ENCODE results near the gene SPTLC2. TPM values are rescaled to one million over a fixed set of nuclear protein-coding genes. Genes with fewer than 3 reads are reported as not detected.
"Not testable (repeated sequence)": the region's sequence is repeated elsewhere in the genome, so short reads cannot be mapped to it uniquely, and the experiment has no call there.

The SPTLC2 gene
- 10 to 100 TPM; 44.0 to 65.7 TPM for total RNA-seq

GRCh38 chr14:77616454-77617229 is at the start of gene SPTLC2:
Gene SPTLC2 (minus strand): TSS chr14:77616637. CDS start chr14:77616579, 58 bp downstream.
- peak; percentile 99 for DNase-seq (ENCODE audit: low spot score)
- Mint-ChIP-seq H3K36me3 (peaks cover 11% of the 10 kb centered on the region), H3K27me3 (no peaks in the 10 kb centered on the region), H3K4me1 (ENCODE audit: low read depth in 2 of 2) (peaks cover 25 to 33% of the 10 kb centered on the region in 2 donors), H3K27ac (peak within 1 kb of the TSS; percentile 86 to 89), H3K9me3 (no peaks in the 10 kb centered on the region), H3K4me3 (peak within 1 kb of the TSS; percentile 97)
- ATAC-seq: peak; percentile 98

- DNase-seq (ENCODE audit: low spot score) (no peak), ATAC-seq (no peak)
- Mint-ChIP-seq H3K4me3 (no peak overlapping the region), H3K9me3 (no peaks in the 10 kb centered on the region), H3K36me3 (no peaks in the 10 kb centered on the region), H3K27me3 (no peaks in the 10 kb centered on the region), H3K27ac (no peak overlapping the region), H3K4me1 (ENCODE audit: low read depth in 2 of 2) (peaks cover 0 to 9% of the 10 kb centered on the region in 2 donors)
These were observed 46.9 kb upstream of the SPTLC2 start for GRCh38 chr14:77663293-77663692.

GRCh38 chr14:77661562-77661961 is 45.1 kb upstream of the SPTLC2 start:
- H3K4me3 Mint-ChIP-seq; H3K9me3 Mint-ChIP-seq; H3K27ac Mint-ChIP-seq; ATAC-seq; H3K4me1 Mint-ChIP-seq (ENCODE audit: low read depth in 2 of 2); DNase-seq (ENCODE audit: low spot score); H3K36me3 Mint-ChIP-seq; H3K27me3 Mint-ChIP-seq: not testable (repeated sequence)

GRCh38 chr14:77660754-77661153 is 44.3 kb upstream of the SPTLC2 start:
- no peaks in the 10 kb centered on the region for H3K36me3 Mint-ChIP-seq
- H3K27ac Mint-ChIP-seq: no peak overlapping the region
- no peak overlapping the region for H3K4me3 Mint-ChIP-seq
- H3K4me1 Mint-ChIP-seq (ENCODE audit: low read depth in 2 of 2): peaks cover 0 to 5% of the 10 kb centered on the region in 2 donors
- H3K9me3 Mint-ChIP-seq: no peaks in the 10 kb centered on the region
- H3K27me3 Mint-ChIP-seq: no peaks in the 10 kb centered on the region
- no peak for ATAC-seq
- DNase-seq (ENCODE audit: low spot score): no peak

GRCh38 chr14:77659831-77660230 is 43.4 kb upstream of the SPTLC2 start:
- Mint-ChIP-seq H3K27ac (no peak overlapping the region), H3K36me3 (no peaks in the 10 kb centered on the region)
- no peak for ATAC-seq

GRCh38 chr14:77657280-77657679 is 40.8 kb upstream of the SPTLC2 start:
- H3K27me3 Mint-ChIP-seq: no peaks in the 10 kb centered on the region
- no peak overlapping the region for H3K27ac Mint-ChIP-seq
- peaks cover 0 to 5% of the 10 kb centered on the region in 2 donors for H3K4me1 Mint-ChIP-seq (ENCODE audit: low read depth in 2 of 2)
- no peak overlapping the region for H3K4me3 Mint-ChIP-seq
- H3K36me3 Mint-ChIP-seq: no peaks in the 10 kb centered on the region
- DNase-seq (ENCODE audit: low spot score) (no peak), ATAC-seq (no peak)
- H3K9me3 Mint-ChIP-seq: no peaks in the 10 kb centered on the region

More at GRCh38 chr14:77659831-77660230, 43.4 kb upstream of the SPTLC2 start:
- no peak overlapping the region for H3K4me3 Mint-ChIP-seq
- H3K27me3 Mint-ChIP-seq: no peaks in the 10 kb centered on the region
- H3K9me3 Mint-ChIP-seq: no peaks in the 10 kb centered on the region
- no peak for DNase-seq (ENCODE audit: low spot score)
- peaks cover 0 to 5% of the 10 kb centered on the region in 2 donors for H3K4me1 Mint-ChIP-seq (ENCODE audit: low read depth in 2 of 2)

GRCh38 chr14:77654001-77654441 is 37.6 kb upstream of the SPTLC2 start:
- Mint-ChIP-seq H3K27ac (no peak overlapping the region), H3K4me3 (no peak overlapping the region), H3K36me3 (no peaks in the 10 kb centered on the region), H3K27me3 (no peaks in the 10 kb centered on the region), H3K4me1 (ENCODE audit: low read depth in 2 of 2) (peaks cover 2 to 5% of the 10 kb centered on the region in 2 donors), H3K9me3 (no peaks in the 10 kb centered on the region)
- ATAC-seq (peak in 1 of 2 donors; percentile 48), DNase-seq (ENCODE audit: low spot score) (no peak)

- Mint-ChIP-seq H3K27ac (no peak overlapping the region), H3K9me3 (no peaks in the 10 kb centered on the region), H3K27me3 (no peaks in the 10 kb centered on the region), H3K4me3 (no peak overlapping the region), H3K4me1 (ENCODE audit: low read depth in 2 of 2) (peaks cover 0 to 2% of the 10 kb centered on the region in 2 donors), H3K36me3 (no peaks in the 10 kb centered on the region)
- no peak for ATAC-seq
- DNase-seq (ENCODE audit: low spot score): no peak
These were observed 32.9 kb upstream of the SPTLC2 start for GRCh38 chr14:77649326-77649725.

GRCh38 chr14:77648520-77649200 is 32.2 kb upstream of the SPTLC2 start:
- H3K4me1 Mint-ChIP-seq (ENCODE audit: low read depth in 2 of 2): peaks cover 0 to 2% of the 10 kb centered on the region in 2 donors
- DNase-seq (ENCODE audit: low spot score) (no peak), ATAC-seq (no peak)
- H3K9me3 Mint-ChIP-seq: no peaks in the 10 kb centered on the region
- no peak overlapping the region for H3K4me3 Mint-ChIP-seq
- no peaks in the 10 kb centered on the region for H3K36me3 Mint-ChIP-seq
- H3K27me3 Mint-ChIP-seq: no peaks in the 10 kb centered on the region
- H3K27ac Mint-ChIP-seq: no peak overlapping the region

GRCh38 chr14:77647853-77648252 is 31.4 kb upstream of the SPTLC2 start:
- Mint-ChIP-seq H3K9me3 (no peaks in the 10 kb centered on the region), H3K36me3 (no peaks in the 10 kb centered on the region), H3K27ac (no peak overlapping the region), H3K27me3 (no peaks in the 10 kb centered on the region), H3K4me1 (ENCODE audit: low read depth in 2 of 2) (peaks cover 0 to 2% of the 10 kb centered on the region in 2 donors), H3K4me3 (no peak overlapping the region)
- ATAC-seq (no peak), DNase-seq (ENCODE audit: low spot score) (no peak)

- peaks cover 5 to 7% of the 10 kb centered on the region in 2 donors for H3K4me1 Mint-ChIP-seq (ENCODE audit: low read depth in 2 of 2)
- H3K27me3 Mint-ChIP-seq: no peaks in the 10 kb centered on the region
- DNase-seq (ENCODE audit: low spot score) (no peak), ATAC-seq (no peak)
- H3K36me3 Mint-ChIP-seq: no peaks in the 10 kb centered on the region
- no peak overlapping the region for H3K27ac Mint-ChIP-seq
- H3K9me3 Mint-ChIP-seq: no peaks in the 10 kb centered on the region
- no peak overlapping the region for H3K4me3 Mint-ChIP-seq
These were observed 30.5 kb upstream of the SPTLC2 start for GRCh38 chr14:77646907-77647306.

GRCh38 chr14:77645520-77646230 is 29.2 kb upstream of the SPTLC2 start:
- Mint-ChIP-seq H3K9me3 (no peaks in the 10 kb centered on the region), H3K36me3 (no peaks in the 10 kb centered on the region), H3K4me1 (ENCODE audit: low read depth in 2 of 2) (peaks cover 14% of the 10 kb centered on the region in 2 donors), H3K4me3 (no peak overlapping the region), H3K27me3 (peaks cover 0 to 2% of the 10 kb centered on the region in 2 donors), H3K27ac (no peak overlapping the region)
- ATAC-seq (no peak), DNase-seq (ENCODE audit: low spot score) (no peak)

GRCh38 chr14:77642407-77642806 is 26.0 kb upstream of the SPTLC2 start:
- peaks cover 14% of the 10 kb centered on the region in 2 donors for H3K4me1 Mint-ChIP-seq (ENCODE audit: low read depth in 2 of 2)
- H3K4me3 Mint-ChIP-seq: peak overlapping the region; percentile 84
- peak overlapping the region; percentile 79 to 93 for H3K27ac Mint-ChIP-seq
- no peak for DNase-seq (ENCODE audit: low spot score)
- no peak for ATAC-seq
- no peaks in the 10 kb centered on the region for H3K9me3 Mint-ChIP-seq
- H3K36me3 Mint-ChIP-seq: no peaks in the 10 kb centered on the region
- H3K27me3 Mint-ChIP-seq: peaks cover 0 to 2% of the 10 kb centered on the region in 2 donors

Data from natural killer cell treated with Interleukin-12 subunit alpha and Interleukin-12 subunit beta and Interleukin-15 and Interleukin-18, amount 100 ng/mL, for 72 hours (primary cell).